Motor neuron (in vitro differentiated cells): ENCODE results near the gene DLGAP1. TPM values are rescaled to one million over a fixed set of nuclear protein-coding genes. Genes with fewer than 3 reads are reported as not detected.
"Not testable (repeated sequence)": the region's sequence is repeated elsewhere in the genome, so short reads cannot be mapped to it uniquely, and the experiment has no call there.

Experiments
- ATAC-seq, 8 experiments: fragments of 200-7000 bp; cut with Tn5 transposase; replicated peaks in 6 of 8; 2 replicates each; pipeline ENCODE4 v1.8.0; 2021; ENCODE audit warnings: mild to moderate bottlenecking in 8 of 8, moderate library complexity in 8 of 8
- H3K27ac ChIP-seq, 2 donors: fragments of 250-450 bp; sonication (Bioruptor Pico); 2 replicates each; pipeline ENCODE4 v1.9.0; 2021; ENCODE audit warnings: antibody characterized with exemption in 2 of 2, mild to moderate bottlenecking in 2 of 2, moderate library complexity in 1 of 2
- H3K4me1 ChIP-seq, 2 donors: fragments of 250-450 bp; sonication (Bioruptor Pico); replicated peaks in 1 of 2; 2 replicates each; pipeline ENCODE4 v1.6.1; 2021; ENCODE audit warnings: antibody characterized with exemption in 2 of 2, mild to moderate bottlenecking in 2 of 2, moderate library complexity in 1 of 2
- H3K4me3 ChIP-seq, 5 donors: fragments of 250-450 bp; sonication (Bioruptor Pico); 2 replicates each; pipeline ENCODE4 v1.9.0; 2021; ENCODE audit warnings: antibody characterized with exemption in 5 of 5, mild to moderate bottlenecking in 5 of 5, moderate library complexity in 4 of 5
- WGBS, 10 experiments: fragments of 450-650 bp; shearing (Covaris generic); methylation state at CpG; one replicate each; pipeline ENCODE4 v1.0.0; 2022; 5-methylcytosine and 5-hydroxymethylcytosine counted together
- in situ Hi-C, 9 experiments: fragments of 400-800 bp; cut with MboI; loops; one replicate each; pipeline ENCODE4 v1.15.0; 2021; ENCODE audit warnings: low sequenced_read_pairs in 9 of 9, low pct_unique_long_range_greater_than_20kb in 2 of 9; ENCODE audit not compliant: unreplicated experiment in 9 of 9
- total RNA-seq, 8 experiments: library from RNA; unstranded; fragments of 300-600 nt; gene quantifications; 2 replicates each; pipeline versions ENCODE4 v1.2.3 to v1.2.4, GENCODE V29; 2022

Gene DLGAP1
- total RNA-seq, 8 experiments from 2014 or later: 0.36 to 38.2 (median 16.6) TPM

GRCh38 chr18:3706279-3707097 is 748.6 kb downstream of the DLGAP1 start:
- no peaks in the 10 kb centered on the region for H3K4me1 ChIP-seq
- ATAC-seq: no peak
- no peak overlapping the region for H3K27ac ChIP-seq
- WGBS, 10 experiments: 44 to 97% (median 89%) methylated on average over 3 to 9 of the region's 9 CpGs
- in situ Hi-C loops: loop anchor here in 1 of 9 experiments (25.0 kb wide), 1 partner anchor 281 kb away; no protein-coding TSS in a partner anchor
- no peak overlapping the region for H3K4me3 ChIP-seq

- no peak overlapping the region for H3K4me3 ChIP-seq
- in situ Hi-C loops: loop anchor here in 1 of 9 experiments (25.0 kb wide), 1 partner anchor 283 kb away; no protein-coding TSS in a partner anchor
- H3K4me1 ChIP-seq: no peaks in the 10 kb centered on the region
- H3K27ac ChIP-seq: no peak overlapping the region
- WGBS, 10 experiments: 0 to 100% (median 82%) methylated on average over 1 to 3 of the region's 3 CpGs
- peak in 2 of 8 experiments; percentile 58 to 65 for ATAC-seq
Measured at GRCh38 chr18:3704556-3705344, 750.4 kb downstream of the DLGAP1 start.

DNA sequence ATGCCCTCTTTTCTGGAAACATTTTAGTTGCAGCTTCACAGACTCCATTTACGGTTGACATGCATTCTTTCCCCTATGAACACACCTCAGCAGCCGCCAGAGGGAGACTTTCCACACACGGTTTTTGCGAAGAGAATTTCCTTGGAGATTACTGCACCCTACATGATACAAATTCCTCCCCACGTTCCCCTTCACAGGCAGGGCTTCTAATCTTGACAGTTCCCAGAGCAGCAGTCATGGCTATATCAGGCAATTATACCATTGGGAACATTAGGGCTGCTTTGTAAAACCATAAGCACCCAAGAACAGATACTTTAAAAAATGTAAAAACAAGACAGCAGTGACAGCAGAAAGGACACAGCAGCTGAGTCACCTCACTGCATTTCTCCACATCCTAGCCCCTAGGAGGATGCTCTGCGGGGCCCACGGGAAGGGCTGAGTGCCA is 751.4 kb downstream of the DLGAP1 start:
- H3K4me3 ChIP-seq: no peak overlapping the region
- no peak overlapping the region for H3K27ac ChIP-seq
- in situ Hi-C loops: loop anchor here in 1 of 9 experiments (25.0 kb wide), 1 partner anchor 284 kb away; no protein-coding TSS in a partner anchor
- ATAC-seq: peak; percentile 72 to 91 (median 83)
- 4 to 46% (median 19%) methylated on average over 1 to 7 of the region's 7 CpGs for WGBS, 10 experiments
- H3K4me1 ChIP-seq: no peaks in the 10 kb centered on the region

- H3K27ac ChIP-seq, H3K4me1 ChIP-seq, H3K4me3 ChIP-seq, ATAC-seq: not testable (repeated sequence)
- 40 to 100% (median 90%) methylated on average over 1 to 7 of the region's 16 CpGs; no CpG with 5 or more reads in 1 of the 10 experiments for WGBS, 10 experiments
- in situ Hi-C loops: loop anchor here in 1 of 9 experiments (25.0 kb wide), 1 partner anchor 287 kb away; no protein-coding TSS in a partner anchor
Measured at GRCh38 chr18:3699707-3700567, 755.2 kb downstream of the DLGAP1 start.

DNA sequence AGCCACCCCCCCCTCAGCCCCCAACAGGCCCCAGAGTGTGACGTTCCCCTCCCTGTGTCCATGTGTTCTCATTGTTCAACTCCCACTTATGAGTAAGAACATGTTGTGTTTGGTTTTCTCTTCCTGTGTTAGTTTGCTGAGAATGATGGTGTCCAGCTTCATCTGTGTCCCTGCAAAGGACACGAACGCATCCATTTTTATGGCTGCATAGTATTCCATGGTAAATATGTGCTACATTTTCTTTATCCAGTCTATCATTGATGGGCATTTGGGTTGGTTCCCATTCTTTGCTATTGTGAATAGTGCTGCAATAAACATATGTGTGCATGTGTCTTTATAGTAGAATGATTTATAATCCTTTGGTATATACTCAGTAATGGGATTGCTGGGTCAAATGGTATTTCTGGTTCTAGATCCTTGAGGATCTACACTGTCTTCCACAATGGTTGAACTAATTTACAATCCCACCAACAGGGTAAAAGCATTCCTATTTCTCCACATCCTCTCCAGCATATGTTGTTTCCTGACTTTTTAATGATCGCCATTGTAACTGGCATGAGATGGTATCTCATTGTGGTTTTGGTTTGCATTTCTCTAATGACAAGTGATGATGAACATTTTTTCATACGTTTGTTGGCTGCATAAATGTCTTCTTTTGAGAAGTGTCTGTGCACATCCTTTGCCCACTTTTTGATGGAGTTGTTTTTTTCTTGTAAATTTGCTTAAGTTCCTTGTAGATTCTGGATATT is 760.9 kb downstream of the DLGAP1 start:
- ATAC-seq, H3K4me3 ChIP-seq, H3K27ac ChIP-seq, H3K4me1 ChIP-seq, in situ Hi-C loops: not testable (repeated sequence)
- 33 to 100% (median 85%) methylated on average over 1 to 4 of the region's 5 CpGs; no CpG with 5 or more reads in 1 of the 10 experiments for WGBS, 10 experiments

GRCh38 chr18:3693410-3693809 is 761.7 kb downstream of the DLGAP1 start:
- Histone ChIP-seq H3K4me3 (no peak overlapping the region), H3K4me1 (no peaks in the 10 kb centered on the region), H3K27ac (no peak overlapping the region)
- in situ Hi-C loops: no loop called here
- 15 to 82% (median 51%) methylated on average over 1 to 2 of the region's 2 CpGs; no CpG with 5 or more reads in 3 of the 10 experiments for WGBS, 10 experiments
- peak in 3 of 8 experiments; percentile 16 to 24 (median 23) for ATAC-seq

GRCh38 chr18:3692691-3693090 is 762.4 kb downstream of the DLGAP1 start:
- 92 to 100% (median 100%) methylated on average over 1 to 2 of the region's 2 CpGs; no CpG with 5 or more reads in 2 of the 10 experiments for WGBS, 10 experiments
- no peak overlapping the region for H3K27ac ChIP-seq
- no peak overlapping the region for H3K4me3 ChIP-seq
- ATAC-seq: no peak
- no peaks in the 10 kb centered on the region for H3K4me1 ChIP-seq
- in situ Hi-C loops: no loop called here

- Histone ChIP-seq H3K27ac (no peak overlapping the region), H3K4me1 (no peaks in the 10 kb centered on the region), H3K4me3 (no peak overlapping the region)
- no peak for ATAC-seq
- 44 to 100% (median 83%) methylated on average over 1 to 2 of the region's 2 CpGs; no CpG with 5 or more reads in 1 of the 10 experiments for WGBS, 10 experiments
- in situ Hi-C loops: no loop called here
Measured at GRCh38 chr18:3692113-3692621, 762.9 kb downstream of the DLGAP1 start.

GRCh38 chr18:3691705-3692104 is 763.4 kb downstream of the DLGAP1 start:
- H3K4me1 ChIP-seq: no peaks in the 10 kb centered on the region
- ATAC-seq: no peak
- WGBS, 10 experiments: 63 to 100% (median 93%) methylated on average over 1 to 3 of the region's 3 CpGs
- H3K27ac ChIP-seq: no peak overlapping the region
- in situ Hi-C loops: no loop called here
- no peak overlapping the region for H3K4me3 ChIP-seq

- H3K27ac ChIP-seq: no peak overlapping the region
- ATAC-seq: no peak
- WGBS, 10 experiments: 78 to 100% (median 100%) methylated on average over 1 of the region's 1 CpG; no CpG with 5 or more reads in 2 of the 10 experiments
- no peaks in the 10 kb centered on the region for H3K4me1 ChIP-seq
- in situ Hi-C loops: no loop called here
- no peak overlapping the region for H3K4me3 ChIP-seq
Measured at GRCh38 chr18:3690764-3691066, 764.4 kb downstream of the DLGAP1 start.

DNA sequence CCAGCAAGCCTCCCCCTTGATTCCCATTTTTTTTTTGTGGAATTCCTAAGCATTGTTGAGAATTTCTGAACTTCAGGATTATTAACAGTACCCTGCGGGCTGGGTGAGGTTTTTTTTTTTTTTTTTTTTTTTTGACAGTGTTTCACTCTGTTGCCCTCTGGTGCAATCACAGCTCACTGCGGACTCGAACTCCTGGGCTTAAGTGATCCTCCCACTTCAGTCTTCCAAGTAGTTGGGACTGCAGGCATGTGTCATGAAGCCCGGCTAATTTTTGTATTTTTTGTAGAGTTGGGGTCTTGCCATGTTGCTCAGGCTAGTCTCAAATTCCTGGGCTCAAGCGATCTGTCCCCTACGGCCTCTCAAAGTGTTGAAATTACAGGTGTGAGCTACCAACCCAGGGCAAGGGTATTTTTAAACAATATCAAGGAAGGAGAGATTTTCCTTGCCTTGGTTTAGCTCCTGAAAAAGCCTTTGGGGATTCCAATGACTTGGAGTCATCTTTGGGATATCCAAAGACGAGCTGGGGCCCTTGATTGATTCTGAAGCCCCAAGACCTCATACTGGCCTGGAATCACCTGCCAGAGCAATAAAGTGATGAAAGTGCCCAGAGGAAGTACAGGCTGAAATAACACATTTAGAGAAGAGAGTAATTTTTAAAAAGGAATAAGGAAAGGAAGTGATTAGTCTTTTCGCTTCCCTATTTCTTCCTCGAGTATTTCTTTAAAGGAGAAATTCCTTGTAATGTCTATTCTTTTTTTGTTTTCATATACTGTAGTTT is 764.9 kb downstream of the DLGAP1 start:
- 50 to 100% (median 76%) methylated on average over 1 to 8 of the region's 9 CpGs for WGBS, 10 experiments
- Histone ChIP-seq H3K4me3 (no peak overlapping the region), H3K4me1 (no peaks in the 10 kb centered on the region), H3K27ac (no peak overlapping the region)
- no peak for ATAC-seq
- in situ Hi-C loops: no loop called here
